Loucy (cell line): ENCODE results near the gene DDX20.

ENCODE experiments used
- H2AFZ ChIP-seq: fragments of 200-600 bp; sonication (generic); 2 replicates; pipeline ENCODE4 v1.6.0; 2016; ENCODE audit warnings: antibody characterized with exemption, mild to moderate bottlenecking, low read length, moderate library complexity
- H3F3A ChIP-seq: fragments of 200-600 bp; 2 replicates; pipeline ENCODE4 v1.6.0; 2016; ENCODE audit warnings: antibody characterized with exemption, low read depth, mild to moderate bottlenecking
- H3K27me3 ChIP-seq: fragments of 200-600 bp; sonication (generic); 2 replicates; pipeline ENCODE4 v1.6.1; 2014; ENCODE audit warnings: low read length, mild to moderate bottlenecking; ENCODE audit not compliant: insufficient read depth, poor library complexity, severe bottlenecking
- H3K36me3 ChIP-seq: fragments of 200-600 bp; sonication (generic); 2 replicates; pipeline ENCODE4 v1.6.1; 2016; ENCODE audit warnings: low read length; ENCODE audit not compliant: insufficient read depth
- H3K4me1 ChIP-seq: fragments of 200-600 bp; sonication (generic); 2 replicates; pipeline ENCODE4 v1.5.1; 2014; ENCODE audit warnings: low read length, mild to moderate bottlenecking; ENCODE audit not compliant: insufficient read depth, poor library complexity, severe bottlenecking
- H3K4me2 ChIP-seq: fragments of 200-600 bp; sonication (generic); 2 replicates; pipeline ENCODE4 v1.6.0; 2014; ENCODE audit warnings: antibody characterized with exemption, low read length, low read depth, mild to moderate bottlenecking; ENCODE audit not compliant: poor library complexity, severe bottlenecking
- H3K4me3 ChIP-seq: fragments of 200-600 bp; sonication (generic); 2 replicates; pipeline ENCODE4 v1.5.1; 2014; ENCODE audit warnings: low read length, mild to moderate bottlenecking, mixed read lengths; ENCODE audit not compliant: poor library complexity, severe bottlenecking
- H3K79me2 ChIP-seq: fragments of 200-600 bp; sonication (generic); 2 replicates; pipeline ENCODE4 v1.6.1; 2014; ENCODE audit warnings: low read length; ENCODE audit not compliant: insufficient read depth
- H3K9ac ChIP-seq: fragments of 200-600 bp; sonication (generic); 2 replicates; pipeline ENCODE4 v1.6.0; 2014; ENCODE audit warnings: mild to moderate bottlenecking, low read depth, low read length, moderate library complexity; ENCODE audit not compliant: poor library complexity, severe bottlenecking
- H3K9me2 ChIP-seq: fragments of 200-600 bp; sonication (generic); replicated peaks from 2 replicates; pipeline ENCODE4 v1.6.1; 2016; ENCODE audit warnings: low read depth, low read length, mixed read lengths
- H3K9me3 ChIP-seq: fragments of 200-600 bp; sonication (generic); 2 replicates; pipeline ENCODE4 v1.6.1; 2014; ENCODE audit warnings: mild to moderate bottlenecking, antibody characterized with exemption, low read length, low read depth; ENCODE audit not compliant: insufficient read depth
- H4K20me1 ChIP-seq: fragments of 200-600 bp; sonication (generic); 2 replicates; pipeline ENCODE4 v1.6.0; 2014; ENCODE audit warnings: antibody characterized with exemption, low read length, mild to moderate bottlenecking; ENCODE audit not compliant: insufficient read depth, poor library complexity, severe bottlenecking
- EZH2phosphoT487 ChIP-seq: fragments of 200-600 bp; IDR thresholded peaks from 2 replicates; pipeline ENCODE4 v1.6.1; 2018; ENCODE audit warnings: antibody characterized with exemption, mild to moderate bottlenecking, moderate library complexity, borderline replicate concordance
- TF ChIP-seq, protein P1 (sequence below): fragments of 200-600 bp; sonication (generic); conservative IDR thresholded peaks from 2 replicates; pipeline ENCODE4 v1.5.1; 2014; ENCODE audit warnings: mild to moderate bottlenecking, antibody characterized with exemption, low read length

DDX20 gene, protein sequence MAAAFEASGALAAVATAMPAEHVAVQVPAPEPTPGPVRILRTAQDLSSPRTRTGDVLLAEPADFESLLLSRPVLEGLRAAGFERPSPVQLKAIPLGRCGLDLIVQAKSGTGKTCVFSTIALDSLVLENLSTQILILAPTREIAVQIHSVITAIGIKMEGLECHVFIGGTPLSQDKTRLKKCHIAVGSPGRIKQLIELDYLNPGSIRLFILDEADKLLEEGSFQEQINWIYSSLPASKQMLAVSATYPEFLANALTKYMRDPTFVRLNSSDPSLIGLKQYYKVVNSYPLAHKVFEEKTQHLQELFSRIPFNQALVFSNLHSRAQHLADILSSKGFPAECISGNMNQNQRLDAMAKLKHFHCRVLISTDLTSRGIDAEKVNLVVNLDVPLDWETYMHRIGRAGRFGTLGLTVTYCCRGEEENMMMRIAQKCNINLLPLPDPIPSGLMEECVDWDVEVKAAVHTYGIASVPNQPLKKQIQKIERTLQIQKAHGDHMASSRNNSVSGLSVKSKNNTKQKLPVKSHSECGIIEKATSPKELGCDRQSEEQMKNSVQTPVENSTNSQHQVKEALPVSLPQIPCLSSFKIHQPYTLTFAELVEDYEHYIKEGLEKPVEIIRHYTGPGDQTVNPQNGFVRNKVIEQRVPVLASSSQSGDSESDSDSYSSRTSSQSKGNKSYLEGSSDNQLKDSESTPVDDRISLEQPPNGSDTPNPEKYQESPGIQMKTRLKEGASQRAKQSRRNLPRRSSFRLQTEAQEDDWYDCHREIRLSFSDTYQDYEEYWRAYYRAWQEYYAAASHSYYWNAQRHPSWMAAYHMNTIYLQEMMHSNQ

DNA sequence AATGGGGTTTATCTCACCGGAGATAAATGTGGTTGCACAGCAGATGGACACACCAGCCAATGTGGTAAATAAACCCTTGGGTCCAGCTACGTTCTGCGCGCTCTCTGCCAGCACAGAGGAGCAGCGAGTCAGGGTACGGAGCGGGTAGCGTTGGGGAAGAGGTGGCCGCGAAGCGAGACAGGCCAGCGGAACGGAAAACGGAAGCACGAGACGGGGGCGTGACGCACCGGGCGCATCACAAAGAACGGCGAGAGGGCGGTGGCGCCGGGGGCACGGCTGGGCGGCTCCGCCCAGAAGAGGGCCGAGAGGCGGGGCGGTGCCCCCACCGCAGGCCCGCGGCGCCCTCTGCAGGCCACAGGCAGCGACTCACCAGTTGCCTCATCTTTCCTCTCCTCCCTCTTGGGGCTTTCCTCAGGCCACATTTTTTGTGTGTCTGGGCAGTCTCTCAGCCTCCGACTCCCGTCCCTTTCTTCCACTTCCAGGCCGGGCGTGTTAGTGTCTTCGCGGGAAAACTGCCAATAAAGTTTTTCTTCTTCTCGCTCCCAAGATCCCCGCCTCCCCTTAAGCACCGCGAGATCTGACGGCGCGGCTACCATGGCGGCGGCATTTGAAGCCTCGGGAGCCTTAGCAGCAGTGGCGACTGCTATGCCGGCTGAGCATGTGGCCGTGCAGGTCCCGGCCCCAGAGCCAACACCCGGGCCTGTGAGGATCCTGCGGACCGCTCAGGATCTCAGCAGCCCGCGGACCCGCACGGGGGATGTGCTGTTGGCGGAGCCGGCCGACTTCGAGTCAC is at the start of gene DDX20:
Gene DDX20 (plus strand): TSS at position 571 of the 793 bp plus-strand sequence. CDS start 24 bp downstream, at position 595.
- Histone ChIP-seq H3K9me2 (no peaks in the 10 kb centered on the region), H3K4me3 (peak within 1 kb of the TSS; percentile 95), H3K79me2 (peaks cover 56% of the 10 kb centered on the region), H3K27me3 (no peaks in the 10 kb centered on the region), H3K9ac (peak within 1 kb of the TSS; percentile 97), H2AFZ (peak within 1 kb of the TSS; percentile 92), H4K20me1 (peaks cover 25% of the 10 kb centered on the region), H3K9me3 (no peaks in the 10 kb centered on the region), H3F3A (no peaks in the 10 kb centered on the region), H3K36me3 (peaks cover 6% of the 10 kb centered on the region; the same call in 1 of the 2 replicates), H3K4me2 (peak within 1 kb of the TSS; percentile 74), H3K4me1 (peaks cover 33% of the 10 kb centered on the region)
- TF ChIP-seq, protein P1, sequence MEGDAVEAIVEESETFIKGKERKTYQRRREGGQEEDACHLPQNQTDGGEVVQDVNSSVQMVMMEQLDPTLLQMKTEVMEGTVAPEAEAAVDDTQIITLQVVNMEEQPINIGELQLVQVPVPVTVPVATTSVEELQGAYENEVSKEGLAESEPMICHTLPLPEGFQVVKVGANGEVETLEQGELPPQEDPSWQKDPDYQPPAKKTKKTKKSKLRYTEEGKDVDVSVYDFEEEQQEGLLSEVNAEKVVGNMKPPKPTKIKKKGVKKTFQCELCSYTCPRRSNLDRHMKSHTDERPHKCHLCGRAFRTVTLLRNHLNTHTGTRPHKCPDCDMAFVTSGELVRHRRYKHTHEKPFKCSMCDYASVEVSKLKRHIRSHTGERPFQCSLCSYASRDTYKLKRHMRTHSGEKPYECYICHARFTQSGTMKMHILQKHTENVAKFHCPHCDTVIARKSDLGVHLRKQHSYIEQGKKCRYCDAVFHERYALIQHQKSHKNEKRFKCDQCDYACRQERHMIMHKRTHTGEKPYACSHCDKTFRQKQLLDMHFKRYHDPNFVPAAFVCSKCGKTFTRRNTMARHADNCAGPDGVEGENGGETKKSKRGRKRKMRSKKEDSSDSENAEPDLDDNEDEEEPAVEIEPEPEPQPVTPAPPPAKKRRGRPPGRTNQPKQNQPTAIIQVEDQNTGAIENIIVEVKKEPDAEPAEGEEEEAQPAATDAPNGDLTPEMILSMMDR, result peak; percentile 93
- no peak for TF ChIP-seq EZH2phosphoT487

DNA sequence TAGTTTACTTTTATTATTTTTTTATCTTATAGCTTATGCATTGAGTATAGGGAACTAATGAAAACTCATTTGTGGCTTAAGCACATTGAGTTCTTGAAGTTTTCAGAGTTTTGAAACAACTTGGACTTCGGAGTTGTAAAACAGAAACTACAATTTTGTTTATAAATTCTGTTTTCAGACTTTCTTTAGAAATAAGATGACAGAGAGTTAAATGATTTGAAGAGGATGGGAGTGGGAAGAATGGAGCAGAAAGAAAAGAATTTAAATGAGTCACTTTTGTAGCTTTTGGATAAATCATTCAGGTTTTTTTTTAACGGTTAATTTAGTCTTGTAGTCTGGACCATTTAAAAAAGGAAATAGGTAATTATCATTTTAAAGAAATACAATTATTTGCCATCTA is 48.8 kb upstream of the DDX20 start:
- Histone ChIP-seq H3K9ac (no peak overlapping the region), H3K36me3 (peaks cover 89% of the 10 kb centered on the region), H3K9me3 (no peaks in the 10 kb centered on the region), H3K9me2 (no peaks in the 10 kb centered on the region), H2AFZ (no peak overlapping the region), H3K4me2 (no peak overlapping the region), H3K79me2 (no peaks in the 10 kb centered on the region), H4K20me1 (no peaks in the 10 kb centered on the region), H3K4me1 (no peaks in the 10 kb centered on the region), H3F3A (no peaks in the 10 kb centered on the region), H3K27me3 (no peaks in the 10 kb centered on the region), H3K4me3 (no peak overlapping the region)
- no peak for TF ChIP-seq EZH2phosphoT487
- TF ChIP-seq, protein P1, result no peak

DNA sequence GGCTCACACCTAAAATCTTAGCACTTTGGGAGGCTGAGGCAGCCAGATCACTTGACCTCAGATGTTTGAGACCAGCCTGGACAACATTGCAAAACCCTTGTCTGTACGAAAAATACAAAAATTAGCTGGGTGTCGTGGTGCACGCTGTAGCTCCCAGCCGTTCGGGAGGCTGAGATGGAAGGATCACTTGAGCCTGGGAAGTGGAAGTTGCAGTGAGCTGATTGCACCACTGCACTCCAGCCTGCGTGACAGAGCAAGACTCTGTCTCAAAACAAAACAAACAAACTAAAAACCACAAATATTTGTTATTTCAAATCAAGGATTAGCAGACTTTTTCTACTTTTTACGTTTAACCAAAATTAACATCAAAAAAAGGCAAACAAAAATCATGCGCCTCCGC is 47.8 kb upstream of the DDX20 start:
- H3K9me2 ChIP-seq, result no peaks in the 10 kb centered on the region
- no peak overlapping the region for H3K9ac ChIP-seq
- H3F3A ChIP-seq, result no peaks in the 10 kb centered on the region
- no peaks in the 10 kb centered on the region for H4K20me1 ChIP-seq
- no peaks in the 10 kb centered on the region for H3K79me2 ChIP-seq
- H3K36me3 ChIP-seq, result peaks cover 81% of the 10 kb centered on the region
- no peak overlapping the region for H2AFZ ChIP-seq
- no peaks in the 10 kb centered on the region for H3K9me3 ChIP-seq
- no peaks in the 10 kb centered on the region for H3K4me1 ChIP-seq
- no peak for TF ChIP-seq EZH2phosphoT487
- H3K4me3 ChIP-seq, result no peak overlapping the region
- no peak overlapping the region for H3K4me2 ChIP-seq
- no peaks in the 10 kb centered on the region for H3K27me3 ChIP-seq
